ENCODE measurements around the gene ENC1. TPM values are rescaled to one million over a fixed set of nuclear protein-coding genes. Genes with fewer than 3 reads are reported as not detected.
A peak's percentile ranks its signal among the peaks of the same experiment; 100 is the strongest.

The ENC1 gene
- total RNA-seq, 1 experiment from 2014 or later = 38.8 TPM

DNA sequence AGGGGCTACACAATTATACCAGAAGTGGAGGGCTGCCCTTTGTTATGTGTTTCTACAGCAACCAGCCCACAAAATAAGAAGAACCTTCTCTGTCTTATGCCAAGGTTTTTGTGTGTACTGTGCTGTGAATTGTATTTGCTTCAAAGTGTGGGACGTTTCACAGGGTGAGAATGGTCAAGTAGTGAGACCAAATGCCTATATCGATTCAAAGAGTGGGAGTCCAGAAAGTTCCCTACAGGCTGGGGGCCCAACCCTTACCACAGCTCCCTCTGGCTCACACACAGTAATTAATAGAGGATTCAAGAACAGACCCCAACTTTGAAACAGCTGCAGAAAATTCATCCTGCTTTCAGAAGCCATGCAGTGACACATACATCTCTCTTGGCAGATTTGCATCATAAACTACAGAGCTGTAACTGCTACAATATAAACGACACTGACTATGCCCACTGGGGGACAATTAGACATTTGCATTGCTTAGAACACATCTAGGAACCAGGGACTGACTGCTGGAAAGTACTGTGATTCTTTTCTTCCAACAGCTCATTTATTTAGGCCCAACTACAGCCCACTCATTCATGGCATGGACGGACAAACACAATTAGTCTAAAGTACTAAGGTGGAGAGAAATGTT is 12.8 kb downstream of the ENC1 start:
- H3K27me3 ChIP-seq (ENCODE audit: insufficient read depth, low read depth) = no peaks in the 10 kb centered on the region
- H3K9me2 ChIP-seq (ENCODE audit: insufficient read depth) = no peaks in the 10 kb centered on the region
- no TSS peak for BruUV-seq (replicated peaks)
- peaks cover 4% of the 10 kb centered on the region; the same call in 1 of the 2 replicates for H4K20me1 ChIP-seq (ENCODE audit: insufficient read depth)
- H3K79me2 ChIP-seq (ENCODE audit: low read depth) = peaks cover 61% of the 10 kb centered on the region
- DNase-seq = no peak
- TF ChIP-seq EZH2 (IDR thresholded peaks at IDR 0.05; ENCODE audit: low read depth) (no peak), CTCF (conservative IDR thresholded peaks at IDR 0.05) (no peak)
- peaks cover 95% of the 10 kb centered on the region for H3K4me1 ChIP-seq (replicated peaks; ENCODE audit: insufficient read depth)
- H3K9me3 ChIP-seq (ENCODE audit: insufficient read depth, low read depth) = no peaks in the 10 kb centered on the region
- H3K27ac ChIP-seq = peak overlapping the region; percentile 94; the same call in 1 of the 2 replicates
- no peak overlapping the region for H3K4me3 ChIP-seq
- intact Hi-C loops (cut with micrococcal nuclease; ENCODE audit: unreplicated experiment) = no loop called here
- peaks cover 49% of the 10 kb centered on the region for H3K36me3 ChIP-seq (ENCODE audit: low read depth)
- H3F3A ChIP-seq (ENCODE audit: insufficient read depth, low read depth) = peaks cover 76% of the 10 kb centered on the region
- no peak overlapping the region for H3K4me2 ChIP-seq
- ChIA-PET POLR2A (ENCODE audit: unreplicated experiment) (interaction anchor here (0.7 kb wide), 1 partner anchor 198 kb away, joined by 3 read pairs; no protein-coding TSS in a partner anchor), CTCF (no interaction called here)
- no peak overlapping the region for H2AFZ ChIP-seq

GRCh38 chr5:74626386-74627222 is 13.9 kb downstream of the ENC1 start:
- peaks cover 96% of the 10 kb centered on the region for H3K4me1 ChIP-seq (replicated peaks; ENCODE audit: insufficient read depth)
- no peak overlapping the region for H2AFZ ChIP-seq
- H3K27me3 ChIP-seq (ENCODE audit: insufficient read depth, low read depth) = no peaks in the 10 kb centered on the region
- no peak for DNase-seq
- peaks cover 42% of the 10 kb centered on the region for H3K36me3 ChIP-seq (ENCODE audit: low read depth)
- TF ChIP-seq CTCF (conservative IDR thresholded peaks at IDR 0.05) (no peak), EZH2 (IDR thresholded peaks at IDR 0.05; ENCODE audit: low read depth) (no peak)
- POLR2A ChIA-PET (ENCODE audit: unreplicated experiment) = interaction anchor here (0.6 kb wide), 1 partner anchor 27 kb away, joined by 3 read pairs; no protein-coding TSS in a partner anchor
- H3K4me3 ChIP-seq = no peak overlapping the region
- peaks cover 67% of the 10 kb centered on the region for H3F3A ChIP-seq (ENCODE audit: insufficient read depth, low read depth)
- H4K20me1 ChIP-seq (ENCODE audit: insufficient read depth) = no peaks in the 10 kb centered on the region
- no peaks in the 10 kb centered on the region for H3K9me3 ChIP-seq (ENCODE audit: insufficient read depth, low read depth)
- no peaks in the 10 kb centered on the region for H3K9me2 ChIP-seq (ENCODE audit: insufficient read depth)
- H3K27ac ChIP-seq = peak overlapping the region; percentile 94
- H3K79me2 ChIP-seq (ENCODE audit: low read depth) = peaks cover 51% of the 10 kb centered on the region
- BruUV-seq (replicated peaks) = no TSS peak
- CTCF ChIA-PET = no interaction called here
- H3K4me2 ChIP-seq = no peak overlapping the region
- intact Hi-C loops (cut with micrococcal nuclease; ENCODE audit: unreplicated experiment) = no loop called here

DNA sequence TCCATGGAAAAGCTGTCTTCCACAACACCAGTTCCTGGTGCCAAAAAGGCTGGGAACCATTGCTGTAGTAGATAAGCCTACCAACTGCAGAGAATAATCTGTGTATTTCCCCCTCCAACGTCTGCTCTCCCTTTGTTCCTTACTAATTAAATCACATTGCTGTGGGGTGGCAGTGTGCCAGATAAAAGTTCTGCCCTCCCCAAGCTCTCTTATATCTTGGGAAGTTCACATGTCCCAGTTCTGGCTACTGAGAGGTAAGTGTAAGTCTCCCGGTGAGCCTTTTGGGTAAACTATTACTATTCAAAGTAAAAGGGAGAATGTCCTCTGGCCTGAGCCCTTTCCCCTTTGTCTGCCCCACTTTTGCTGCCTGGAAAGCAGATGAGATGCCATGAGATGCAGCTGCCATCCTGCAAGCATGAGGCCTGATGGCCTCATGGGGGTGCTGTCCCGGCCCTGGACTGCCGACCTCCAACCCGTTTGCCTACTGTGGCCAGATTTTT is 14.7 kb downstream of the ENC1 start:
- Histone ChIP-seq H3K4me1 (replicated peaks; ENCODE audit: insufficient read depth) (peaks cover 88% of the 10 kb centered on the region), H3K27ac (peak overlapping the region; percentile 94), H3K4me3 (no peak overlapping the region), H4K20me1 (ENCODE audit: insufficient read depth) (no peaks in the 10 kb centered on the region), H3K27me3 (ENCODE audit: insufficient read depth, low read depth) (no peaks in the 10 kb centered on the region), H3K79me2 (ENCODE audit: low read depth) (peaks cover 42% of the 10 kb centered on the region), H3K9me2 (ENCODE audit: insufficient read depth) (no peaks in the 10 kb centered on the region), H3F3A (ENCODE audit: insufficient read depth, low read depth) (peaks cover 59% of the 10 kb centered on the region), H2AFZ (no peak overlapping the region), H3K36me3 (ENCODE audit: low read depth) (peaks cover 36% of the 10 kb centered on the region), H3K9me3 (ENCODE audit: insufficient read depth, low read depth) (no peaks in the 10 kb centered on the region), H3K4me2 (peak overlapping the region; percentile 71)
- POLR2A ChIA-PET (ENCODE audit: unreplicated experiment) = no interaction called here
- no peak for TF ChIP-seq EZH2 (IDR thresholded peaks at IDR 0.05; ENCODE audit: low read depth)
- TF ChIP-seq CTCF (conservative IDR thresholded peaks at IDR 0.05) = peak; percentile 48
- no TSS peak for BruUV-seq (replicated peaks)
- intact Hi-C loops (cut with micrococcal nuclease; ENCODE audit: unreplicated experiment) = loop anchor here (2.0 kb wide), 2 partner anchors 15 to 49 kb away; partner anchors contain the start of gene ENC1
- CTCF ChIA-PET = no interaction called here
- no peak for DNase-seq

Data from PC-9 (cell line).